ENCODE results near the gene RFXAP.

Gene RFXAP

DNA sequence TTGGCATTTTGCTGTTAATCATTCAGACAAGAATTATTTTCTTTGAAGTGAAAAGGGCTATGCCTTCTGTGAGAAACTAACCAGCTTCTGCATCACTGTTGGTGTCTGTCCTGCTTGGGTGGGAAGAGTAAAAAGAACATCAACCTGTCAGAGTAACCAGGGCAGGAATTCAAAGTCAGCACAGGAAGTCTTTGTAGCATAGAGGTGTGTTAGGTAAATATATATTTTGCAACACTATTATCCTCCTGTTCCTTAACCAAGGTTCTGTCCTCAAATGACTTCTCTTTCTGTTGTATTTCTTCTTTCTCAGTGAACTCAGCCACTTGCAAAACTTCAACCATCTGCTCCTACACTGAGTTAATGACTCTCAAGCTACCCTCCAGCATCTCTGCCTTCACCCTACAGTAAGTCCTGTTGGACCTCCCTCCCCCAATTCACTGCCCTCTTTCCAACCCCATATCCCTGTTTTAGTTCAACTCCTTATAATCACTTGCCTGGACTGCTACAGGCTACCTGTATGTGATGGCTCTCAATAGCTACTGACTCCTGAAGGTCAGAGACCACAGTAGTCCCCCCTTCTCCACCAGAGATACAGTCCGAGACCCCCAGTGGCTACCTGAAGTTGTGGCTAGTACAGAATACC lies 51.1 kb downstream of the RFXAP start:
- no peak for DNase-seq

GRCh38 chr13:36872621-36873020 lies 53.6 kb downstream of the RFXAP start:
- no peak for DNase-seq

GRCh38 chr13:36875431-36875830 lies 56.4 kb downstream of the RFXAP start:
- DNase-seq: no peak

DNA sequence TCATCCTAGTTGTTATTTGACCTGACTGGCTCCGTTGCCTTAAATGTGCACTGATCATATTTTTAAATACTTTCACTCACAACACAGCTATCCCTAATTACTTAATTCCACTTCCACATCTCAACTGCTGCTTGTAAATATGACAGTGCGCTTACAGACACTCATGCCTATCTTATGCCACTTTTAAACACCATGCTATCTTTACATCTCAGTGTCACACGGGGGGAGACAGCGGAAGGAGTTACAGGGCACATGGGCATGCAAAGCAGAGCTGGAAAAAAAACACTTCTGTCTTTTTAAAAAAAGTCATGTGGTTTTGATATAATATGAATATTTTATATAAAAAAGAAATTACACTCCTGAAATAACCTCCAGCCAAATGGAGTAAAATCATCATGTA lies 56.9 kb downstream of the RFXAP start:
- no peak for DNase-seq
